GM19240 (cell line): ENCODE data around the gene MAP7D1.
"Not testable (repeated sequence)": the region's sequence is repeated elsewhere in the genome, so short reads cannot be mapped to it uniquely, and the experiment has no call there.

Experiments
- DNase-seq: peaks from one replicate; pipeline ENCODE4 v3.0.0; 2011; ENCODE audit warnings: low spot score; ENCODE audit not compliant: insufficient read length

The MAP7D1 gene

GRCh38 chr1:36199934-36200741, 44.2 kb downstream of the MAP7D1 start:
- no peak for DNase-seq

GRCh38 chr1:36203027-36203553, 47.1 kb downstream of the MAP7D1 start:
- DNase-seq: no peak

- DNase-seq: no peak
These were observed 47.8 kb downstream of the MAP7D1 start for GRCh38 chr1:36203554-36204346.

- DNase-seq: no peak
These were observed 48.5 kb downstream of the MAP7D1 start for GRCh38 chr1:36204347-36204909.

- no peak for DNase-seq
These were observed 50.4 kb downstream of the MAP7D1 start for GRCh38 chr1:36206323-36206858.

GRCh38 chr1:36207339-36207738, 51.4 kb downstream of the MAP7D1 start:
- no peak for DNase-seq

- no peak for DNase-seq
These were observed 53.2 kb downstream of the MAP7D1 start for GRCh38 chr1:36208978-36209703.

GRCh38 chr1:36211307-36211706, 55.3 kb downstream of the MAP7D1 start:
- no peak for DNase-seq

- DNase-seq: no peak
These were observed 55.9 kb downstream of the MAP7D1 start for GRCh38 chr1:36211841-36212240.

- DNase-seq: no peak
These were observed 56.8 kb downstream of the MAP7D1 start for GRCh38 chr1:36212782-36213181.

- no peak for DNase-seq
These were observed 61.7 kb downstream of the MAP7D1 start for GRCh38 chr1:36217670-36218069.

GRCh38 chr1:36221901-36222300, 65.9 kb downstream of the MAP7D1 start:
- DNase-seq: not testable (repeated sequence)

GRCh38 chr1:36222481-36223380, 66.8 kb downstream of the MAP7D1 start:
- no peak for DNase-seq

- peak; percentile 18 for DNase-seq
These were observed 67.5 kb downstream of the MAP7D1 start for GRCh38 chr1:36223381-36223995.

- peak; percentile 82 for DNase-seq
These were observed 68.1 kb downstream of the MAP7D1 start, which contains the start of gene THRAP3 for GRCh38 chr1:36223996-36224536. THRAP3 (plus strand) TSS chr1:36224443; CDS start chr1:36282564, 58,121 bp downstream.

GRCh38 chr1:36224537-36225282, 68.8 kb downstream of the MAP7D1 start:
- peak; percentile 77 for DNase-seq

GRCh38 chr1:36225283-36225899, 69.4 kb downstream of the MAP7D1 start:
- DNase-seq: no peak

GRCh38 chr1:36230279-36230678, 74.3 kb downstream of the MAP7D1 start:
- DNase-seq: not testable (repeated sequence)
